HEK293 (cell line): ENCODE measurements around the gene COL6A6.
A peak's percentile ranks its signal among the peaks of the same experiment; 100 is the strongest.

Source experiments
- CTCF ChIA-PET: fragments of 350-600 bp; formaldehyde crosslinking; extraction: SDS; loops from one replicate; lab custom pipeline; 2021; ENCODE audit warnings: antibody characterized with exemption; lab: Yijun Ruan, JAX
- POLR2A ChIA-PET: fragments of 300-600 bp; formaldehyde crosslinking; extraction: SDS; loops from one replicate; lab custom pipeline; 2020; ENCODE audit warnings: antibody characterized with exemption, inconsistent platforms; lab: Yijun Ruan, JAX
- H3K27ac ChIP-seq: fragments of 200-500 bp; sonication (Bioruptor generic); 2 replicates; pipeline ENCODE4 v1.5.1; 2014; ENCODE audit warnings: low read depth, low read length, control low read depth, inconsistent platforms; ENCODE audit errors: extremely low read depth
- H3K36me3 ChIP-seq, 2 experiments: fragments of 200-500 bp in 1 of 2; sonication (Bioruptor generic) in 1 of 2; 1 replicate in 1 of 2; 2 replicates in 1 of 2; pipeline ENCODE4 v1.5.1; 2014 to 2017; ENCODE audit warnings: inconsistent platforms in 2 of 2, low read length in 2 of 2; ENCODE audit not compliant: control insufficient read depth in 2 of 2, insufficient read depth in 1 of 2
- H3K4me1 ChIP-seq: fragments of 200-500 bp; sonication (Bioruptor generic); 2 replicates; pipeline ENCODE4 v1.5.1; 2014; ENCODE audit warnings: mild to moderate bottlenecking, low read length, inconsistent platforms; ENCODE audit not compliant: control insufficient read depth, insufficient read depth
- H3K4me3 ChIP-seq: 2 replicates; pipeline ENCODE4 v1.5.1; 2011; ENCODE audit warnings: low read depth, mild to moderate bottlenecking, control low read depth, low read length, moderate library complexity
- H3K9me3 ChIP-seq: fragments of 200-500 bp; sonication (Bioruptor generic); 2 replicates; pipeline ENCODE4 v1.5.1; 2014; ENCODE audit warnings: low read depth, low read length, inconsistent platforms; ENCODE audit not compliant: control insufficient read depth, insufficient read depth
- CTCF ChIP-seq: fragments of 450-650 bp; formaldehyde crosslinking; IDR thresholded peaks from 2 replicates; pipeline ENCODE4 v1.5.1; 2016; ENCODE audit warnings: missing biosample characterization, missing genetic modification characterization
- EGR2 ChIP-seq: fragments of 450-650 bp; formaldehyde crosslinking; IDR thresholded peaks from 2 replicates; pipeline ENCODE4 v1.5.1; 2016; ENCODE audit warnings: low read depth, missing biosample characterization, missing genetic modification characterization
- KLF1 ChIP-seq: fragments of 450-650 bp; formaldehyde crosslinking; IDR thresholded peaks from 2 replicates; pipeline ENCODE4 v1.5.1; 2016; ENCODE audit warnings: missing biosample characterization, missing genetic modification characterization
- KLF9 ChIP-seq: fragments of 450-650 bp; formaldehyde crosslinking; IDR thresholded peaks from 2 replicates; pipeline ENCODE4 v1.5.1; 2016; ENCODE audit warnings: missing biosample characterization, missing genetic modification characterization, low read depth
- PATZ1 ChIP-seq: fragments of 450-650 bp; formaldehyde crosslinking; IDR thresholded peaks from 2 replicates; pipeline ENCODE4 v1.5.1; 2016; ENCODE audit warnings: missing biosample characterization, missing genetic modification characterization
- ZBTB1 ChIP-seq: fragments of 450-650 bp; formaldehyde crosslinking; IDR thresholded peaks from 2 replicates; pipeline ENCODE4 v1.5.1; 2016; ENCODE audit warnings: missing biosample characterization, missing genetic modification characterization
- ZBTB17 ChIP-seq: fragments of 450-650 bp; formaldehyde crosslinking; IDR thresholded peaks from 2 replicates; pipeline ENCODE4 v1.5.1; 2016; ENCODE audit warnings: missing biosample characterization, missing genetic modification characterization
- ZEB2 ChIP-seq: fragments of 450-650 bp; formaldehyde crosslinking; IDR thresholded peaks from 2 replicates; pipeline ENCODE4 v1.5.1; 2016; ENCODE audit warnings: missing biosample characterization, missing genetic modification characterization
- ZNF112 ChIP-seq: fragments of 450-650 bp; formaldehyde crosslinking; IDR thresholded peaks from 2 replicates; pipeline ENCODE4 v1.5.0; 2017; ENCODE audit warnings: missing biosample characterization, missing genetic modification characterization
- ZNF2 ChIP-seq: fragments of 450-650 bp; formaldehyde crosslinking; IDR thresholded peaks from 2 replicates; pipeline ENCODE4 v1.5.1; 2016; ENCODE audit warnings: missing biosample characterization, missing genetic modification characterization
- ZNF274 ChIP-seq, 2 experiments: fragments of 200-500 bp in 1 of 2; fragments of 450-650 bp in 1 of 2; sonication (Bioruptor generic) in 1 of 2; formaldehyde crosslinking in 1 of 2; IDR thresholded peaks; 2 replicates each; pipeline versions ENCODE4 v1.5.1 to v1.6.1; 2014 to 2016; ENCODE audit warnings: borderline replicate concordance in 1 of 2, inconsistent platforms in 1 of 2, low read length in 1 of 2, missing biosample characterization in 1 of 2, missing genetic modification characterization in 1 of 2
- ZNF292 ChIP-seq: fragments of 450-650 bp; formaldehyde crosslinking; IDR thresholded peaks from 2 replicates; pipeline ENCODE4 v1.5.1; 2016; ENCODE audit warnings: low read depth, missing biosample characterization, missing genetic modification characterization, borderline replicate concordance
- ZNF394 ChIP-seq: fragments of 450-650 bp; formaldehyde crosslinking; IDR thresholded peaks from 2 replicates; pipeline ENCODE4 v1.5.1; 2016; ENCODE audit warnings: missing biosample characterization, missing genetic modification characterization, mild to moderate bottlenecking, moderate library complexity, borderline replicate concordance
- ZNF521 ChIP-seq: fragments of 450-650 bp; formaldehyde crosslinking; IDR thresholded peaks from 2 replicates; pipeline ENCODE4 v1.5.1; 2017; ENCODE audit warnings: missing biosample characterization, mild to moderate bottlenecking, missing genetic modification characterization
- ZNF596 ChIP-seq: fragments of 450-650 bp; IDR thresholded peaks from 2 replicates; pipeline ENCODE4 v1.5.0; 2018; ENCODE audit warnings: missing biosample characterization, mild to moderate bottlenecking, missing genetic modification characterization, moderate library complexity
- ZNF600 ChIP-seq: fragments of 450-650 bp; formaldehyde crosslinking; IDR thresholded peaks from 2 replicates; pipeline ENCODE4 v1.5.1; 2016; ENCODE audit warnings: missing biosample characterization, missing genetic modification characterization
- ZNF626 ChIP-seq: fragments of 450-650 bp; sonication (Bioruptor Pico); formaldehyde crosslinking; IDR thresholded peaks from 2 replicates; pipeline ENCODE4 v1.5.1; 2018; ENCODE audit warnings: missing biosample characterization, missing genetic modification characterization, inconsistent platforms
- ZNF654 ChIP-seq: fragments of 450-650 bp; formaldehyde crosslinking; IDR thresholded peaks from 2 replicates; pipeline ENCODE4 v1.5.1; 2016; ENCODE audit warnings: low read depth, missing biosample characterization, missing genetic modification characterization
- ZSCAN18 ChIP-seq: fragments of 450-650 bp; formaldehyde crosslinking; IDR thresholded peaks from 2 replicates; pipeline ENCODE4 v1.5.1; 2016; ENCODE audit warnings: missing biosample characterization, missing genetic modification characterization

The COL6A6 gene

GRCh38 chr3:130473416-130473815 is 43.6 kb upstream of the COL6A6 start:
- Histone ChIP-seq H3K36me3 (no peaks in the 10 kb centered on the region), H3K27ac (no peak overlapping the region), H3K4me1 (no peaks in the 10 kb centered on the region), H3K4me3 (no peak overlapping the region)
- POLR2A ChIA-PET: no interaction called here
- TF ChIP-seq ZEB2 (tag by site-specific recombination): no peak
- TF ChIP-seq ZNF112 (tag by site-specific recombination): no peak
- no peak for TF ChIP-seq ZNF600 (tag by site-specific recombination)
- no peak for TF ChIP-seq ZNF292 (tag by site-specific recombination)
- TF ChIP-seq EGR2 (tag by site-specific recombination): no peak
- TF ChIP-seq ZNF2 (tag by site-specific recombination): no peak
- TF ChIP-seq KLF1 (tag by site-specific recombination): no peak
- TF ChIP-seq ZBTB1 (tag by site-specific recombination): no peak
- TF ChIP-seq ZNF394: no peak
- no peak for TF ChIP-seq ZNF521 (tag by site-specific recombination)
- no peak for TF ChIP-seq ZNF274 (IDR thresholded peaks at IDR 0.05; ENCODE audit: low read length)
- no peak for TF ChIP-seq ZNF274 (tag by site-specific recombination; IDR thresholded peaks at IDR 0.05; ENCODE audit: borderline replicate concordance)
- TF ChIP-seq ZBTB17 (tag by site-specific recombination): no peak
- TF ChIP-seq ZNF626: no peak
- TF ChIP-seq, all 188 proteins: peak for 0
- CTCF ChIA-PET: no interaction called here
- H3K9me3 ChIP-seq: no peaks in the 10 kb centered on the region

GRCh38 chr3:130480736-130481135 is 36.2 kb upstream of the COL6A6 start:
- POLR2A ChIA-PET: no interaction called here
- CTCF ChIA-PET: interaction anchor here (0.5 to 1.2 kb wide), 9 partner anchors 20 to 413 kb away, joined by 3 to 4 read pairs (median 3); partner anchors contain the start of gene ATP2C1
- TF ChIP-seq ZSCAN18 (tag by site-specific recombination): no peak
- peak; percentile 28; the same call in 1 of the 2 replicates for TF ChIP-seq CTCF
- no peak for TF ChIP-seq KLF9 (tag by site-specific recombination)
- TF ChIP-seq ZNF596: no peak
- TF ChIP-seq ZNF654 (tag by site-specific recombination): peak; percentile 47
- TF ChIP-seq PATZ1 (tag by site-specific recombination): no peak
- Histone ChIP-seq H3K36me3 (no peaks in the 10 kb centered on the region), H3K9me3 (no peaks in the 10 kb centered on the region), H3K4me3 (no peak overlapping the region), H3K27ac (no peak overlapping the region), H3K4me1 (no peaks in the 10 kb centered on the region)
